GM23338 (cell line): ENCODE measurements around the gene TSC22D1. TPM values are rescaled to one million over a fixed set of nuclear protein-coding genes. Genes with fewer than 3 reads are reported as not detected.

Experiments used
- CTCF ChIP-seq, 2 experiments: fragments of 200-600 bp in 1 of 2; sonication (generic) in 1 of 2; conservative IDR thresholded peaks; 2 replicates each; pipeline versions ENCODE4 v1.5.1 to v1.6.1; 2016 to 2017; ENCODE audit warnings: antibody characterized with exemption in 2 of 2, low read depth in 2 of 2, mild to moderate bottlenecking in 2 of 2, moderate library complexity in 1 of 2
- JUNB ChIP-seq: IDR thresholded peaks from one replicate; pipeline ENCODE4 v1.6.1; 2016; ENCODE audit warnings: antibody characterized with exemption; ENCODE audit not compliant: unreplicated experiment
- NANOG ChIP-seq: IDR thresholded peaks from 2 replicates; pipeline ENCODE4 v1.6.1; 2016; ENCODE audit warnings: antibody characterized with exemption, borderline replicate concordance
- REST ChIP-seq: IDR thresholded peaks from one replicate; pipeline ENCODE4 v1.6.1; 2018; ENCODE audit warnings: antibody characterized with exemption; ENCODE audit not compliant: unreplicated experiment
- ZNF331 ChIP-seq: fragments of 250-450 bp; sonication (Bioruptor Pico); IDR thresholded peaks from 2 replicates; pipeline ENCODE4 v1.5.0; 2020; ENCODE audit warnings: low read depth, mild to moderate bottlenecking, moderate library complexity
- ZNF462 ChIP-seq: fragments of 250-450 bp; sonication (Bioruptor Pico); IDR thresholded peaks from 2 replicates; pipeline ENCODE4 v1.5.0; 2020; ENCODE audit warnings: mild to moderate bottlenecking, moderate library complexity
- polyA plus RNA-seq: library from polyadenylated mRNA; unstranded; fragments of >200 nt; fragmentation: Nextera tagmentation; extraction: Ambion mirVana; gene quantifications from 2 replicates; pipeline ENCODE4 v1.2.1, GENCODE V29; 2016
- total RNA-seq: library from RNA; depleted of rRNA; stranded (reverse); fragments of >200 nt; shearing (Covaris generic); gene quantifications from 2 replicates; pipeline ENCODE4 v1.2.3, GENCODE V29; 2014

Gene TSC22D1
- total and polyA plus RNA-seq, 2 experiments from 2014 or later = 58.5 to 114 TPM

DNA sequence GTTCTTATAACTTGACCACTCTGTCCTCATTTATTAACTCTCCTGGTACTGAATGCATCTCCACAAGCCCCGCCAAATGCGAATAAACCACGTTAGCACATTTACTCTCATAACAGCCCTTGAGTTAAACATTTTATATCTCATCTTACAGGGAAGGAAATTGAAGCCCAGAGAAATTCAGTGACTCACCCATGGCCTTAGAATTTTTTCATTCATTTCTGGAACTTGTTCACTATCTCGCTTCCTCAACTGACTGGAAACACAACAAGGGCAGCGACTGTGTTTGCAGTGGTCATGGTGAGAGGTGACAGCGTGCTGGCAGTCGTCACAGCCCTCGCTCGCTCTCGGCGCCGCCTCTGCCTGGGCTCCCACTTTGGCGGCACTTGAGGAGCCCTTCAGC is 163.0 kb downstream of the TSC22D1 start (continued):
- TF ChIP-seq ZNF462 (no peak), JUNB (no peak), REST (no peak), ZNF331 (CRISPR knock-in tag) (no peak), CTCF (conservative IDR thresholded peaks at IDR 0.05; ENCODE audit: low read depth in 2 of 2) (no peak), NANOG (no peak)
